HepG2 (cell line): Measurements from ENCODE around the gene ACSL3. TPM values are rescaled to one million over a fixed set of nuclear protein-coding genes. Genes with fewer than 3 reads are reported as not detected.
A peak's percentile ranks its signal among the peaks of the same experiment; 100 is the strongest.

Experiments
- ARHGAP35 ChIP-seq: sonication (generic); formaldehyde crosslinking; IDR thresholded peaks from 2 replicates; pipeline ENCODE4 v1.9.0; 2022; ENCODE audit warnings: mild to moderate bottlenecking, inconsistent platforms, moderate library complexity, missing genetic modification reagents, borderline replicate concordance
- CBFB ChIP-seq: sonication (generic); formaldehyde crosslinking; IDR thresholded peaks from 2 replicates; pipeline ENCODE4 v1.4.0; 2020; ENCODE audit warnings: missing genetic modification reagents
- CTCF ChIP-seq: sonication (generic); formaldehyde crosslinking; IDR thresholded peaks from 2 replicates; pipeline ENCODE4 v1.5.0; 2020; ENCODE audit warnings: mild to moderate bottlenecking, missing genetic modification reagents, moderate library complexity
- ELF4 ChIP-seq: sonication (generic); formaldehyde crosslinking; IDR thresholded peaks from 2 replicates; pipeline ENCODE4 v1.5.0; 2020; ENCODE audit warnings: missing genetic modification reagents, mild to moderate bottlenecking, moderate library complexity, borderline replicate concordance
- ETV5 ChIP-seq: IDR thresholded peaks from 2 replicates; pipeline ENCODE4 v1.6.1; 2018; ENCODE audit warnings: missing biosample characterization, missing genetic modification reagents, inconsistent platforms, borderline replicate concordance
- MEF2D ChIP-seq: sonication (generic); formaldehyde crosslinking; IDR thresholded peaks from 2 replicates; pipeline ENCODE4 v1.5.1; 2020; ENCODE audit warnings: mild to moderate bottlenecking, missing genetic modification reagents
- PATZ1 ChIP-seq: sonication (generic); formaldehyde crosslinking; IDR thresholded peaks from 2 replicates; pipeline ENCODE4 v1.4.0; 2020; ENCODE audit warnings: missing genetic modification reagents
- REL ChIP-seq: sonication (generic); formaldehyde crosslinking; conservative IDR thresholded peaks from 2 replicates; pipeline ENCODE4 v1.8.0; 2022; ENCODE audit warnings: mild to moderate bottlenecking, missing genetic modification reagents, moderate library complexity
- SALL1 ChIP-seq: sonication (generic); formaldehyde crosslinking; IDR thresholded peaks from 2 replicates; pipeline ENCODE4 v1.8.0; 2022; ENCODE audit warnings: mild to moderate bottlenecking, missing genetic modification reagents
- SETDB1 ChIP-seq: sonication (generic); formaldehyde crosslinking; IDR thresholded peaks from 2 replicates; pipeline ENCODE4 v1.5.1; 2020; ENCODE audit warnings: missing genetic modification reagents, mild to moderate bottlenecking, borderline replicate concordance
- SP4 ChIP-seq: sonication (generic); formaldehyde crosslinking; IDR thresholded peaks from 2 replicates; pipeline ENCODE4 v1.8.1; 2023; ENCODE audit warnings: mild to moderate bottlenecking, missing genetic modification reagents
- TFE3 ChIP-seq: IDR thresholded peaks from 2 replicates; pipeline ENCODE4 v1.6.1; 2016
- TRIM24 ChIP-seq: sonication (generic); formaldehyde crosslinking; IDR thresholded peaks from 2 replicates; pipeline ENCODE4 v1.8.0; 2022; ENCODE audit warnings: mild to moderate bottlenecking, missing genetic modification reagents
- U2AF1 ChIP-seq: fragments of 200-400 bp; formaldehyde crosslinking; optimal IDR thresholded peaks from 2 replicates; pipeline ENCODE3; 2017; ENCODE audit warnings: mild to moderate bottlenecking, low read depth, low read length
- ZBTB7A ChIP-seq: sonication (generic); formaldehyde crosslinking; IDR thresholded peaks from 2 replicates; pipeline ENCODE4 v1.8.0; 2022; ENCODE audit warnings: mild to moderate bottlenecking, missing genetic modification reagents
- ZFP62 ChIP-seq: sonication (generic); formaldehyde crosslinking; IDR thresholded peaks from 2 replicates; pipeline ENCODE4 v1.4.0; 2020; ENCODE audit warnings: missing genetic modification reagents
- ZFX ChIP-seq: sonication (generic); formaldehyde crosslinking; IDR thresholded peaks from 2 replicates; pipeline ENCODE4 v1.4.0; 2020; ENCODE audit warnings: mild to moderate bottlenecking, low read depth, missing genetic modification reagents, moderate library complexity
- ZKSCAN1 ChIP-seq: fragments of 150-350 bp; IDR thresholded peaks from 2 replicates; pipeline ENCODE4 v1.6.1; 2014; ENCODE audit warnings: low read length
- ZNF326 ChIP-seq: sonication (generic); formaldehyde crosslinking; IDR thresholded peaks from 2 replicates; pipeline ENCODE4 v1.4.0; 2020; ENCODE audit warnings: missing genetic modification reagents, borderline replicate concordance
- ZNF44 ChIP-seq: sonication (generic); formaldehyde crosslinking; IDR thresholded peaks from 2 replicates; pipeline ENCODE4 v1.5.1; 2020; ENCODE audit warnings: mild to moderate bottlenecking, missing genetic modification reagents
- ZNF503 ChIP-seq: sonication (generic); formaldehyde crosslinking; IDR thresholded peaks from 2 replicates; pipeline ENCODE4 v1.4.0; 2020; ENCODE audit warnings: missing genetic modification reagents
- ZNF660 ChIP-seq: sonication (generic); formaldehyde crosslinking; IDR thresholded peaks from 2 replicates; pipeline ENCODE4 v1.5.1; 2020; ENCODE audit warnings: mild to moderate bottlenecking, low read depth, missing genetic modification reagents, borderline replicate concordance
- ZSCAN21 ChIP-seq: sonication (generic); formaldehyde crosslinking; IDR thresholded peaks from 2 replicates; pipeline ENCODE4 v1.8.0; 2022; ENCODE audit warnings: mild to moderate bottlenecking, missing genetic modification reagents, moderate library complexity, borderline replicate concordance
- polyA plus RNA-seq, 8 experiments: library from polyadenylated mRNA; depleted of rRNA in 3 of 8; stranded (reverse) in 7 of 8; unstranded in 1 of 8; fragments of >200 nt; fragmentation: Illumina TruSeq in 4 of 8; extraction: Trizol in 4 of 8; gene quantifications; 2 replicates each; pipeline versions ENCODE4 v1.2.1 to v1.2.3, GENCODE V29; 2011 to 2016; ENCODE audit warnings: low read depth in 4 of 8, missing spikeins in 1 of 8, mixed read lengths in 1 of 8; ENCODE audit not compliant: insufficient read depth in 1 of 8
- total RNA-seq, 5 experiments: library from RNA; depleted of rRNA; stranded (reverse); fragments of >200 nt; fragmentation: Illumina TruSeq; extraction: Trizol; gene quantifications; 2 replicates each; pipeline ENCODE4 v1.2.3, GENCODE V29; 2016; ENCODE audit warnings: low read depth in 1 of 5

Gene ACSL3
- total and polyA plus RNA-seq, 2 of the 13 experiments (the other 11 are each of a cell fraction or from before 2014, with no cell fraction given), result 305 to 365 TPM

GRCh38 chr2:222860740-222861410 lies at the start of gene ACSL3 (continued):
- TF ChIP-seq CBFB (CRISPR knock-in tag), result peak; percentile 92
- TF ChIP-seq CTCF (CRISPR knock-in tag), result peak; percentile 32; the same call in 1 of the 2 replicates
- TF ChIP-seq SP4 (CRISPR knock-in tag), result peak; percentile 65; the same call in 1 of the 2 replicates
- TF ChIP-seq ZSCAN21, result peak; percentile 98
- TF ChIP-seq ARHGAP35, result peak; percentile 96
- 0 out of 2 replicates have a peak, but pooled peaks have one; percentile 57 for TF ChIP-seq ZFP62 (CRISPR knock-in tag)
- peak; percentile 80 for TF ChIP-seq ZNF503
- peak; percentile 85 for TF ChIP-seq ETV5
- TF ChIP-seq ZBTB7A, result peak; percentile 82
- no peak for TF ChIP-seq ELF4
- TF ChIP-seq SALL1 (CRISPR knock-in tag), result peak; percentile 98
- TF ChIP-seq U2AF1, result no peak
- peak; percentile 71 for TF ChIP-seq MEF2D
- TF ChIP-seq ZNF660 (CRISPR knock-in tag), result 0 out of 2 replicates have a peak, but pooled peaks have one; percentile 83
- no peak for TF ChIP-seq ZNF326 (CRISPR knock-in tag)
- peak; percentile 99 for TF ChIP-seq REL (CRISPR knock-in tag)
- no peak for TF ChIP-seq ZKSCAN1
- TF ChIP-seq PATZ1 (CRISPR knock-in tag), result peak; percentile 18; the same call in 1 of the 2 replicates
- TF ChIP-seq ZNF44 (CRISPR knock-in tag), result peak; percentile 72; the same call in 1 of the 2 replicates
- peak; percentile 93 for TF ChIP-seq ZFX (CRISPR knock-in tag)
- no peak for TF ChIP-seq SETDB1
- TF ChIP-seq TFE3 (CRISPR knock-in tag), result peak; percentile 57; the same call in 1 of the 2 replicates
- TF ChIP-seq TRIM24 (CRISPR knock-in tag), result no peak
